Dendritic cell treated with granulocyte-macrophage colony-stimulating factor and Interleukin-4, amounts not matched to agents 40 ng/mL and 50 ng/mL, for 4 days (primary cell): ENCODE measurements around the gene DUOX2.

Experiments used
- H3K27ac Mint-ChIP-seq: one replicate; pipeline ENCODE4 v1.8.0; 2022; ENCODE audit warnings: mild to moderate bottlenecking, mixed read lengths
- H3K27me3 Mint-ChIP-seq: one replicate; pipeline ENCODE4 v1.8.0; 2022; ENCODE audit warnings: mild to moderate bottlenecking, mixed read lengths
- H3K36me3 Mint-ChIP-seq: one replicate; pipeline ENCODE4 v1.8.0; 2022; ENCODE audit warnings: low read depth, mixed read lengths
- H3K4me1 Mint-ChIP-seq: one replicate; pipeline ENCODE4 v1.8.0; 2022; ENCODE audit warnings: low read depth, mixed read lengths
- H3K4me3 Mint-ChIP-seq: one replicate; pipeline ENCODE4 v1.8.0; 2022; ENCODE audit warnings: mild to moderate bottlenecking, moderate library complexity, mixed read lengths
- H3K9me3 Mint-ChIP-seq: one replicate; pipeline ENCODE4 v1.8.0; 2022; ENCODE audit warnings: mixed read lengths
- intact Hi-C: fragments of 100-400 bp; cut with micrococcal nuclease; formaldehyde crosslinking; loops from one replicate; pipeline ENCODE4 v1.15.0; 2022

DUOX2 gene

GRCh38 chr15:45134046-45134445 lies 20.1 kb upstream of the DUOX2 start:
- peaks cover 77% of the 10 kb centered on the region for H3K27me3 Mint-ChIP-seq
- no peak overlapping the region for H3K4me3 Mint-ChIP-seq
- H3K4me1 Mint-ChIP-seq = peaks cover 20% of the 10 kb centered on the region
- intact Hi-C loops = no loop called here
- H3K27ac Mint-ChIP-seq = no peak overlapping the region
- peaks cover 42% of the 10 kb centered on the region for H3K36me3 Mint-ChIP-seq
- no peaks in the 10 kb centered on the region for H3K9me3 Mint-ChIP-seq

- Mint-ChIP-seq H3K4me3 (no peak overlapping the region), H3K4me1 (peaks cover 25% of the 10 kb centered on the region), H3K27me3 (peaks cover 82% of the 10 kb centered on the region), H3K36me3 (peaks cover 37% of the 10 kb centered on the region), H3K9me3 (no peaks in the 10 kb centered on the region), H3K27ac (no peak overlapping the region)
- intact Hi-C loops = no loop called here
Measured at GRCh38 chr15:45133561-45133920, 19.6 kb upstream of the DUOX2 start.

GRCh38 chr15:45132844-45133560 lies 19.0 kb upstream of the DUOX2 start:
- intact Hi-C loops = no loop called here
- Mint-ChIP-seq H3K27me3 (peaks cover 85% of the 10 kb centered on the region), H3K4me1 (peaks cover 30% of the 10 kb centered on the region), H3K4me3 (no peak overlapping the region), H3K36me3 (peaks cover 32% of the 10 kb centered on the region), H3K9me3 (no peaks in the 10 kb centered on the region), H3K27ac (no peak overlapping the region)

GRCh38 chr15:45131510-45131909 lies 17.5 kb upstream of the DUOX2 start:
- intact Hi-C loops = no loop called here
- no peaks in the 10 kb centered on the region for H3K9me3 Mint-ChIP-seq
- peaks cover 27% of the 10 kb centered on the region for H3K36me3 Mint-ChIP-seq
- H3K27ac Mint-ChIP-seq = no peak overlapping the region
- peaks cover 84% of the 10 kb centered on the region for H3K27me3 Mint-ChIP-seq
- peaks cover 32% of the 10 kb centered on the region for H3K4me1 Mint-ChIP-seq
- H3K4me3 Mint-ChIP-seq = no peak overlapping the region

DNA sequence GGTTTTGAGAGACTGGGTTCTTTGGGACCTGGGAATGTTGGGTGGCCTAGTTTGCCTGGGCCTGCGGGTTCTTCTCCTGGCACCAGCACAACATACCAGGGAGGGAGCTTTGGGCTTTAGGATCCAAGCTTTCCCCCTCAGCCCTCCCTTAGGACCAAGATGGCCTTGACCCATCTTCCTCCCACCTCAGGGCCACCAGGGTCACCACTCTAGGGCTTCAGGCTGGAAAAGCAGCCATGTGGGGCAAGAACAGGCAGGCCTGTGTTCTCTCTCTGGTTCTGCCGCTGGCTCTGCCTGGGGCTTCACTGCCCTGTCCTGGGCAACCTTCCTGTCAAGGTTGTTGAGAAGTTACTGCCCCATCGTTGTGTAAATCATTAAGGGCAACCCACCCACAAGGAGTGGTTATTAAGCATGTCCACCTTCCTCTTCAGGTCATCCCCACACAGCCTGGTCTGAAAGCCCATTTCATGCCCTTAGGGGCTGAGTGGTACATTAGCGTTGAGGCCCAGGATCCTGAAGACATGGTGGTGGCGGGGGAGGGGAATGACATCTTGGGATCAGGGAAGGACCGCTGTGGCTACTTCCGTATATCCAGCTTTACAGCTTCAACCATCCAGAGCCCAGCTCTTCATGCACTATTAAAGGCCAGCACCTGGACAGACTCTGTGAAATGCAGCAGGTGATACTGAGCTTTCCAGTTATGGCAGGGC lies 16.5 kb upstream of the DUOX2 start:
- H3K4me1 Mint-ChIP-seq = peaks cover 32% of the 10 kb centered on the region
- peak overlapping the region; percentile 52 for H3K27ac Mint-ChIP-seq
- H3K27me3 Mint-ChIP-seq = peaks cover 88% of the 10 kb centered on the region
- no peaks in the 10 kb centered on the region for H3K9me3 Mint-ChIP-seq
- peak overlapping the region; percentile 77 for H3K4me3 Mint-ChIP-seq
- intact Hi-C loops = no loop called here
- peaks cover 27% of the 10 kb centered on the region for H3K36me3 Mint-ChIP-seq

- Mint-ChIP-seq H3K36me3 (peaks cover 25% of the 10 kb centered on the region), H3K9me3 (no peaks in the 10 kb centered on the region), H3K27ac (peak within 1 kb of the TSS; percentile 52), H3K4me1 (peaks cover 27% of the 10 kb centered on the region), H3K27me3 (peaks cover 89% of the 10 kb centered on the region), H3K4me3 (peak within 1 kb of the TSS; percentile 77)
- intact Hi-C loops = loop anchor here (5.0 kb wide), 1 partner anchor 33 kb away; no protein-coding TSS in a partner anchor
Measured at GRCh38 chr15:45129651-45130129, 15.7 kb upstream of the DUOX2 start, which contains the start of the genes DUOX1 and DUOXA1. Gene DUOX1, plus strand, starts transcription at chr15:45129994. Its CDS starts 1,973 bp downstream, at chr15:45131967. Gene DUOXA1, minus strand, starts transcription at chr15:45129879. Its CDS starts 6,865 bp downstream, at chr15:45123014.

GRCh38 chr15:45128971-45129639 lies 15.1 kb upstream of the DUOX2 start:
- H3K27me3 Mint-ChIP-seq = peaks cover 86% of the 10 kb centered on the region
- peaks cover 24% of the 10 kb centered on the region for H3K4me1 Mint-ChIP-seq
- peak overlapping the region; percentile 77 for H3K4me3 Mint-ChIP-seq
- H3K27ac Mint-ChIP-seq = peak overlapping the region; percentile 52
- intact Hi-C loops = loop anchor here (5.0 kb wide), 1 partner anchor 33 kb away; no protein-coding TSS in a partner anchor
- H3K9me3 Mint-ChIP-seq = no peaks in the 10 kb centered on the region
- peaks cover 19% of the 10 kb centered on the region for H3K36me3 Mint-ChIP-seq

GRCh38 chr15:45126535-45127158 lies 12.7 kb upstream of the DUOX2 start:
- Mint-ChIP-seq H3K27me3 (peaks cover 72% of the 10 kb centered on the region), H3K36me3 (peaks cover 4% of the 10 kb centered on the region), H3K4me1 (peaks cover 29% of the 10 kb centered on the region), H3K4me3 (no peak overlapping the region), H3K9me3 (no peaks in the 10 kb centered on the region), H3K27ac (no peak overlapping the region)
- intact Hi-C loops = loop anchor here (5.0 kb wide), 1 partner anchor 36 kb away; no protein-coding TSS in a partner anchor

DNA sequence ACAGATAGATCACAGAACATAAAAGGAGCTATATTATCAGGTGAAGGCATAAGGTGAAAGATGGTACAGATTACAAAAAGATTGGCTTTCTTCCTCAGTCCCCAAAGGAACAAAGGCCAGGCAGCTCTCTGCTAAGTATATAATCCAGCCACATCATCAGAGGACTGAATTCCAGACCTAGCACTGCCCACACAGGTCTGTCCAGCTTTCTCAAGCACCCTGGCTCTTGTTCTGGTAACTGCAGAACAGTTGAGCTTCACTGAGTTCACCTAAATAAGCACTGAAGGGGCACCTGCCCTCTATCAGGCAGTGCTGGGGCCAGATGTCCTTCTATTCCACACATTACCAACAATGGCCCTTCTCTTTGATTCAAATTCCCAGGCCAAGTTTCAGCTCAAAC lies 9.4 kb upstream of the DUOX2 start:
- Mint-ChIP-seq H3K4me3 (no peak overlapping the region), H3K36me3 (peaks cover 26% of the 10 kb centered on the region)
- intact Hi-C loops = no loop called here

DNA sequence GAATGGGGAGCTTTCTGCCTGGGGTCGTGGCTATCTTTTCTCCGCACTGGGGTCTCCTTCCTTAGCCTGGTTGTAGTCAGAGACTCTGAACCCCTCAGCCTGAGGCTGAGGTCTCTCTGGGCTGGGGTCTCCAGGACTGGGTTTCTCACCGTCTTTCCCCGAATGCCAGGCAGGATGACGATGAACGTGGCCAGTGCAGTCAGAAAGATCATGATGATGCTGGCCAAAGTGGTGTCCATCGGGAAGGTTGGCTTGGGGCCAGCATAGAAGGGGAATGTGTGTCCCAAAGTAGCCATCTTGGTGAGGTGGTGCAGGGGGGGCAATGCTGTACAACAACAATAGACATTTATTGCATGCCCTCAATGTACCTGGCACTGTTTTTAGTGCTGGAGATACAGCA lies 8.7 kb upstream of the DUOX2 start:
- intact Hi-C loops = no loop called here
- Mint-ChIP-seq H3K4me1 (peaks cover 14% of the 10 kb centered on the region), H3K36me3 (peaks cover 31% of the 10 kb centered on the region), H3K27ac (no peak overlapping the region), H3K4me3 (no peak overlapping the region), H3K27me3 (peaks cover 55% of the 10 kb centered on the region), H3K9me3 (no peaks in the 10 kb centered on the region)

More for the DNA sequence above, 9.4 kb upstream of the DUOX2 start:
- H3K9me3 Mint-ChIP-seq = no peaks in the 10 kb centered on the region
- no peak overlapping the region for H3K27ac Mint-ChIP-seq
- peaks cover 56% of the 10 kb centered on the region for H3K27me3 Mint-ChIP-seq
- H3K4me1 Mint-ChIP-seq = peaks cover 13% of the 10 kb centered on the region

DNA sequence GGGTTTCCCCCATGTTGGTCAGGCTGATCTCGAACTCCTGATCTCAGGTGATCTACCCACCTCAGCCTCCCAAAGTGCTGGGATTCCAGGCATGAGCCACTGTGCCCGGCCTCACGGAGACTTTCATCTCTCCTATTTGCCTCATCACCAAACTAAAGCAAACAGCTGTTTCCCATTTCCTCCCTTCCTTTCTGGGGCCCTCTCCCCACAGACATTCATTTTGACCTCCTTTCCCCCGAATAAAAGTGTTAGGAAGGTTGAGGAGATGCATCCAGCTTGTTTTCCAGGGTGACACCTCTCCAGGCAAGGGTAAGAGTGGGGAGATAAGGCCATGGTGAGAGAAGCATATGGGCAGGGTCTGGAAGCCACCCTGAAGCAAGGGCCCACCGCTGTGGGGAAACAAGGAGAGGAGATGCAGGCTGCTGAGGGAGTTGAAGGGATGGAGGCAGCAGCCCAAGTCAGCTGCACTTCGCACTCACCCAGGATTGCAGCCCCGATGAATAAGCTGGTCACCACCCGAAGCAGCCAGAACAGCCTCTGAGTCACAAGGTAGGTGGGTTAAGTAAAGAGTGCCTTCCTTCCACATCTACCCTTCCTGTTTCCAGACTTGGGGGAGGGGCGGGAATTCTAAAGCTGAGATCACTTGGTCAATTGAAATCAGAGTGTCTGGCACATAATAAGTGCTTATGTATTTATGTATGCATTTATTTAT lies 7.9 kb upstream of the DUOX2 start:
- H3K36me3 Mint-ChIP-seq = peaks cover 35% of the 10 kb centered on the region
- H3K27me3 Mint-ChIP-seq = peaks cover 60% of the 10 kb centered on the region
- intact Hi-C loops = no loop called here
- peaks cover 22% of the 10 kb centered on the region for H3K4me1 Mint-ChIP-seq
- no peak overlapping the region for H3K4me3 Mint-ChIP-seq
- no peak overlapping the region for H3K27ac Mint-ChIP-seq
- no peaks in the 10 kb centered on the region for H3K9me3 Mint-ChIP-seq

DNA sequence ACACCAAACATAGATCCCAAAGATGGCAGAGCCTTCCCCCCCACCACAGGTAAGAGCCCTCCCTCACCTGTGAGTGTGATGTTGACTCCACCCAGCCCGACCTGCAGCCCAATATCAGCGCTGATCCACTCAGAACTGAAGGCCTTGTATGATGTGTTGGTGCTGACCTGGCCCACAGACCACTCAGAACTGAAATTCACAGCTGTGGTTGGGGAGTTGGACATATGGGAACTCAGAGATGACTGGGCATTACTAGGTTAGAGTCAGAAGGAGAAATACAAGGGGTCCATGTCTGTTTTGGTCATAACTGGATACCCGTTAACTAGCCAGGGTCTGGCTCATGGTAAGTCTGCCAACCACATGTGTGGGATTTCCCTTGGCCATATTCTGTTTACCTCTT lies 7.0 kb upstream of the DUOX2 start:
- intact Hi-C loops = no loop called here
- Mint-ChIP-seq H3K27me3 (peaks cover 63% of the 10 kb centered on the region), H3K27ac (no peak overlapping the region), H3K4me1 (peaks cover 22% of the 10 kb centered on the region), H3K9me3 (no peaks in the 10 kb centered on the region), H3K36me3 (peaks cover 35% of the 10 kb centered on the region), H3K4me3 (no peak overlapping the region)
